Panc1 (cell line): ENCODE results near the gene DST. TPM values are rescaled to one million over a fixed set of nuclear protein-coding genes. Genes with fewer than 3 reads are reported as not detected.

Source experiments
- ATAC-seq: fragments of 200-7000 bp; cut with Tn5 transposase; 2 replicates; pipeline ENCODE4 v1.9.1; 2020; ENCODE audit warnings: mild to moderate bottlenecking, moderate library complexity
- BruUV-seq: library from RNA; stranded (reverse); fragments of 400-500 nt; replicated peaks from 2 replicates; lab custom pipeline; 2021; lab: Mats Ljungman, UMichigan
- CTCF ChIA-PET: fragments of 300-600 bp; sonication (Branson Sonifier 250); formaldehyde crosslinking; loops from one replicate; lab custom pipeline; 2022; ENCODE audit warnings: antibody characterized with exemption; lab: Charles Lee
- POLR2A ChIA-PET: fragments of 300-600 bp; sonication (Branson Sonifier 250); formaldehyde crosslinking; loops from one replicate; lab custom pipeline; 2022; ENCODE audit warnings: antibody characterized with exemption; lab: Charles Lee
- DNase-seq: peaks from one replicate; pipeline ENCODE4 v3.0.0-alpha.2; 2010; ENCODE audit warnings: low read depth, low spot score
- H3K27ac ChIP-seq: 2 replicates; pipeline ENCODE4 v1.5.1; 2011; ENCODE audit warnings: mild to moderate bottlenecking, low read length, inconsistent platforms
- H3K27me3 ChIP-seq: fragments of 200-500 bp; sonication (Bioruptor generic); 2 replicates; pipeline ENCODE4 v1.6.0; 2014; ENCODE audit warnings: low read length, inconsistent platforms; ENCODE audit not compliant: control insufficient read depth, insufficient read depth
- H3K36me3 ChIP-seq: fragments of 200-500 bp; sonication (Bioruptor generic); 2 replicates; pipeline ENCODE4 v1.5.1; 2014; ENCODE audit warnings: inconsistent platforms, mild to moderate bottlenecking, low read length, moderate library complexity; ENCODE audit not compliant: control insufficient read depth, insufficient read depth
- H3K4me1 ChIP-seq: 2 replicates; pipeline ENCODE4 v1.5.1; 2011; ENCODE audit warnings: inconsistent platforms, mild to moderate bottlenecking, low read length, moderate library complexity; ENCODE audit not compliant: control insufficient read depth, insufficient read depth
- H3K4me3 ChIP-seq, 2 experiments: 2 replicates each; pipeline ENCODE4 v1.5.1; 2011 to 2012; ENCODE audit warnings: low read depth in 2 of 2, low read length in 2 of 2, mild to moderate bottlenecking in 2 of 2, inconsistent platforms in 1 of 2, moderate library complexity in 1 of 2
- H3K9me3 ChIP-seq: fragments of 200-500 bp; sonication (Bioruptor generic); 2 replicates; pipeline ENCODE4 v1.5.1; 2014; ENCODE audit warnings: low read depth, mild to moderate bottlenecking, inconsistent platforms, low read length, moderate library complexity; ENCODE audit not compliant: control insufficient read depth, insufficient read depth
- CTCF ChIP-seq: fragments of 450-650 bp; IDR thresholded peaks from 2 replicates; pipeline ENCODE4 v1.5.1; 2017; ENCODE audit warnings: mild to moderate bottlenecking
- POLR2AphosphoS5 ChIP-seq: IDR thresholded peaks from 2 replicates; pipeline ENCODE4 v1.6.1; 2012; ENCODE audit warnings: mild to moderate bottlenecking, low read depth, low read length, moderate library complexity
- REST ChIP-seq, 2 experiments: IDR thresholded peaks; 2 replicates each; pipeline ENCODE4 v1.6.1; 2011 to 2012; ENCODE audit warnings: low read depth in 2 of 2, control low read depth in 1 of 2, low read length in 1 of 2, mild to moderate bottlenecking in 1 of 2, moderate library complexity in 1 of 2; ENCODE audit not compliant: insufficient read depth in 1 of 2
- SIN3A ChIP-seq: IDR thresholded peaks from 2 replicates; pipeline ENCODE4 v1.6.1; 2012; ENCODE audit warnings: low read depth, mild to moderate bottlenecking, low read length, moderate library complexity, borderline replicate concordance; ENCODE audit not compliant: insufficient read depth
- TCF7L2 ChIP-seq: IDR thresholded peaks from 2 replicates; pipeline ENCODE4 v1.6.1; 2011; ENCODE audit warnings: mild to moderate bottlenecking, low read depth, low read length, inconsistent platforms
- in situ Hi-C: cut with HindIII; loops from 2 replicates; pipeline ENCODE4 v1.10.0; 2016; ENCODE audit warnings: low sequenced_read_pairs, low pct_unique_long_range_greater_than_20kb
- intact Hi-C: fragments of 100-400 bp; cut with micrococcal nuclease; formaldehyde crosslinking; loops from one replicate; pipeline ENCODE4 v1.10.0; 2022; ENCODE audit not compliant: unreplicated experiment
- total RNA-seq: library from RNA; stranded (reverse); gene quantifications from one replicate; pipeline ENCODE4 v1.2.1, GENCODE V29; 2021; ENCODE audit not compliant: unreplicated experiment

Gene DST
- total RNA-seq, 1 experiment from 2014 or later = 230 TPM

GRCh38 chr6:56668158-56668557 lies 25.5 kb upstream of the DST start:
- CTCF ChIA-PET = no interaction called here
- Histone ChIP-seq H3K4me1 (peaks cover 14% of the 10 kb centered on the region), H3K36me3 (no peaks in the 10 kb centered on the region), H3K4me3 (no peak overlapping the region), H3K9me3 (no peaks in the 10 kb centered on the region), H3K27ac (no peak overlapping the region), H3K27me3 (no peaks in the 10 kb centered on the region)
- TF ChIP-seq POLR2AphosphoS5 = no peak
- no peak for TF ChIP-seq REST (IDR thresholded peaks at IDR 0.05; ENCODE audit: insufficient read depth in 1 of 2, low read depth in 2 of 2, low read length in 1 of 2)
- TF ChIP-seq TCF7L2 = no peak
- TF ChIP-seq CTCF = no peak
- TF ChIP-seq SIN3A = no peak
- POLR2A ChIA-PET = no interaction called here
- no TSS peak for BruUV-seq
- DNase-seq (no peak), ATAC-seq (no peak)
- intact Hi-C loops (no loop called here), in situ Hi-C loops (no loop called here)

GRCh38 chr6:56667336-56667735 lies 24.6 kb upstream of the DST start:
- TF ChIP-seq REST (IDR thresholded peaks at IDR 0.05; ENCODE audit: insufficient read depth in 1 of 2, low read depth in 2 of 2, low read length in 1 of 2) (no peak), SIN3A (no peak), CTCF (no peak), POLR2AphosphoS5 (no peak), TCF7L2 (no peak)
- in situ Hi-C loops (no loop called here), intact Hi-C loops (no loop called here)
- H3K9me3 ChIP-seq = no peaks in the 10 kb centered on the region
- BruUV-seq = no TSS peak
- H3K27ac ChIP-seq = no peak overlapping the region
- ATAC-seq = no peak
- H3K27me3 ChIP-seq = no peaks in the 10 kb centered on the region
- no peak for DNase-seq
- CTCF ChIA-PET = interaction anchor here (0.7 kb wide), 1 partner anchor 41 kb away, joined by 3 read pairs; no protein-coding TSS in a partner anchor
- POLR2A ChIA-PET = no interaction called here
- H3K4me1 ChIP-seq = peaks cover 15% of the 10 kb centered on the region
- H3K36me3 ChIP-seq = no peaks in the 10 kb centered on the region
- H3K4me3 ChIP-seq = no peak overlapping the region
